HG03066 (cell line): ENCODE measurements around the gene EVA1A.

ENCODE experiments used
- ATAC-seq: cut with Tn5 transposase; IDR thresholded peaks from one replicate; pipeline ENCODE4 v1.9.1; 2021; ENCODE audit warnings: low read depth; ENCODE audit not compliant: unreplicated experiment

The EVA1A gene

DNA sequence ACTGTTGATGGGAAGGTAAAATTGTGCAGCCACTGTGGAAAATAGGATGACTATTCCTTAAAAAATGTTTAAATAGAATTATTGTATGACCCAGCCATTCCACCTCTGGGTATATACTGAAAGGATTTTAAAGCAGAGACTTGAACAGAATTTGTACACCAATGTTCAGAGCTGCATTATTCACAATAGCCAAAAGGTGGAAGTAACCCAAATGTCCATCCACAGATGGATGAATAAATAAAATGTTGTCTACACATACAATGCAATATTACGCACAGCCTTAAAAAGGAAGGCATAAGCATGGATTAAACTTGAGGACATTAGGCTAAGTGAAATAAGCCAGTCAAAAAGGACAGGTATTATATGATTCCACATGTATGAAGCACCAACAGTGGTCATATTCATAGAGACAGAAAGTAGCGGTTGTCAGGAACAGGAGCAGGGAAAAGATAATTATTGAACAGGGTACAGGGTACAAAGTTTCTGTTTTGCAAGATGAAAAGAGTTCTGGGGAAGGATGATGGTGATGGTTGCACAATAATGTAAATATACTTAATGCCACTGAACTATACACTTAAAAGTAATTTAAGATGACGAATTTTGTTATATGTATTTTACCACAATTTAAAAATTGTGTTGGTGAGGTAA, 39.4 kb downstream of the EVA1A start:
- ATAC-seq = no peak

DNA sequence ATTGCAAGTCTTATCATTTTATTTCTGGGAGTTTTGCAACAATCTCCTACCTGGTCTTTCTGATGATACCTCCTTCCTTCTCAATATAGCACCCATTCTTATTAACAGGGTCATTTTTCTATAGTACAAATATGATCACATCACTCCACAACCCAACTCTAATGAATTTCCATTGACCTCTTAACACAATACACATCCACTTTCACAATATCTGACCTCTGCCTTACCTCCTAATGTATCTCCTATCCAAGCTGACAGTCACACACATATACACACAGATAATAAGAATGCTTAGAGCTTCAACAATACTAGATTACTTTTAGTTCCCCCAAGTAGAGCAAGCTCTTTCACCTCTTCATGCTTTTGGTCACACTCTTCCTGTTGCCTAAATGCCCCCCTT, 40.9 kb downstream of the EVA1A start:
- ATAC-seq = no peak

DNA sequence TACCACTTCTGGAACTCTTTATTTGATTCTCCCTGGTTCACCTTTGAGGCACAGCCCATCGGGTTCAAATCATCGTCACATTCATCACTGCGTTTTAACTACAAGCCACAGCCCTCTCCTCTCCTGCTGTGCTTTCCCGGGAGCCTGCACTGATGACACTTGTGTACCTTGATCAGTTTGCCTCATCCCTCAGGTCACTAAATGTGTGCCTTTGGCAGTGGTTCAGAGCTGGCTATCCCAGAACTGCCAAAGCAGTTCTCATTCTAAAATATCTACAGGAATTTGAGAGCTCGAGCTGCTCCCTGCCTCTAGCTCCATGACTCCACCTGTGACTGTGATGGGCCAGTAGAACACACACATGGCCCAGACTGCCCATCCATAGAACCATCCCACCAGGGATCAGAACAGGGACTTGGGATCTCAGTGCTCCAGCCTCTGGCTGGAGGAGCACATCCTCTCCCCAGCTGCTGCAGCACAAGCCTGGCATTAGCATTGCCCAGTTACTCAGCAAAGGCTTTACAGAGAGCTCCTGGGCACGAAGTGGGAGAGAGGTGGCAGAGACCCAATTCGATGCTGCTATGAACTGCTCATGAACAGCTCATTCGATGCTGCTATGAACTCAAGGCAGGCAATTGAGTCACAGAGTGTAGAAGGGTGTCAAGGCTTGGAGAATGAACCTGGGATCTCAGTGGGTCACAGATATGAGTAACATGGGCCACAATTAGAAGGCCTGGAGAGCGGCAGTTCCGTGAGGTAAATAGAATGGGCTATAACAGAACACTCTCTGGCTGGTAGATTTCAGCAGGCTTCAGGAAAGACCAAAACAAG, 41.9 kb downstream of the EVA1A start:
- ATAC-seq = no peak

DNA sequence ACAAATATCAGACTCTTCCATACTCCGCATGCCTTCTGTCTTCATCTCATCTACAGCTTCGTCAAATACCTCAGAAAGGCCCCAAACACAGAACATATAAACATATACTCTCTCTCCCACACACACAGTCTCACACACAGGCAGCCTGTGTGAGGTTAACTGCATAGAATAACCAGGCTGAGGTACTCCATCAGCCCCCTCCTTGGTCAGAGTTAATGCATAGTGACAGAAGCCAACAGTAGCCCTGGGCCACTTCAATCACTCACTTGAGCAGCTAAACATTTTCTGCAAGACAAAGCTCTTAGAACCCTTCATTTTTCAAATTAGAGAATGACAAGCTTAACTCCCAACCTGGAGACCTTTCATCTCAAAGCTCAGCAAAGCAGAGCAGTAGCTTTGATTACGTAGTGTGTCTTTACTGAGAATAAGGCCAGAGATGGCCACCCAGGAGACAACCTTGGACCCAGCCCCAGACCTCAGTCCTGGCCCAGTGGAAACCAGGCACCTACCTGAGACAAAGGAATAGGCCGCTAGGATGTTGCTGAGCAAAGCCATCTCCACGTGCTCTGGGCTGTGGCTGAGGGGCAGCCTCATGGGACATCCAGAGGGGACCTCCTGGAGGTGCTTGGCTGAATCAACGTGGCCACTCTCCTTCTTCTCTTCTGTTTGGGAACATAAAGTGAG, 43.0 kb downstream of the EVA1A start:
- ATAC-seq = no peak

DNA sequence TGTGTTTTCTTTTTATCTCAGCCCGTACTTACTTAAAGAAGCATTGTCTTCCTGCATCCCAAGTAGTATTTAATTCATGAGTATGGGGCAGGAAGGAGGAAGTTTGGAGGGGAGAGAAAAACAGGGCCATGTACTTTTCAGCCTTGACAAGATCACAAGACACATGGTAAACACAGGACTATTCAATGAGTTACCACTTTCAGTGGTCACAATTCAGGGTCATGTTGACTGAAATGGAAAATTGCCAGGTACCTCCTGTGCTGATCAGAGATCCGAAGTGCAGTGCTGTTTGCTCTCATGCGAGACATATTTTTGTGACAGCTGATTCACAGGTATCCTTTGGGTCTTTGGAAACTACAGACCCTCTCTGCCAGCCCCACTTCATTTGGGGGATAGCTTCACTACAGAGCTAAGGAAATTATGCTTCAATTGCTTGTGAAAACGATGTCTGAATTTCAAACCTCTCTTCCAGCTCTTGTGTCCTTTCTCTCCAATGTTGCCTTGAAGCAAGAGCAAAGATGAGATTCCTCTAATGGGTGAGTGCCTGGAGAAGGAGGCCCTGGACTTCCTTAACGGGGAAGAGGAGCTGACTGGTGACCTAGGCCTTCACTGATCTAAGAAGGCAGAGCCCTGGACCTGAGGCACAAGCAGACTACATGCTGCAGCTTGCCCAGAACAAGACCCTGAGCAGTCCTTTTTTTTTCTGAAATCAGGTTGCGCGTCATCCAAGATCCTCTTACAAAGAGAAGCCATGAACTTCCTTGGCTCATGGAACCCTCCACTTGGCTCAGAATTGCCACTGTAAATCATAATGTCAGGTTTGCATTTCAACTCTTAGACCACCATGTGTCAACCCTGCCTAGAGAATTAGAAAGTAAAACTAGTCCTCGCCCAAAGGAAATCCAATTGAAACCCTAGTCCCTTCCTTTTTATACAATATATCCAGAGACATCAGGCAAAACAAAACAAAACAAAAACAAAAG, 44.1 kb downstream of the EVA1A start:
- no peak for ATAC-seq

DNA sequence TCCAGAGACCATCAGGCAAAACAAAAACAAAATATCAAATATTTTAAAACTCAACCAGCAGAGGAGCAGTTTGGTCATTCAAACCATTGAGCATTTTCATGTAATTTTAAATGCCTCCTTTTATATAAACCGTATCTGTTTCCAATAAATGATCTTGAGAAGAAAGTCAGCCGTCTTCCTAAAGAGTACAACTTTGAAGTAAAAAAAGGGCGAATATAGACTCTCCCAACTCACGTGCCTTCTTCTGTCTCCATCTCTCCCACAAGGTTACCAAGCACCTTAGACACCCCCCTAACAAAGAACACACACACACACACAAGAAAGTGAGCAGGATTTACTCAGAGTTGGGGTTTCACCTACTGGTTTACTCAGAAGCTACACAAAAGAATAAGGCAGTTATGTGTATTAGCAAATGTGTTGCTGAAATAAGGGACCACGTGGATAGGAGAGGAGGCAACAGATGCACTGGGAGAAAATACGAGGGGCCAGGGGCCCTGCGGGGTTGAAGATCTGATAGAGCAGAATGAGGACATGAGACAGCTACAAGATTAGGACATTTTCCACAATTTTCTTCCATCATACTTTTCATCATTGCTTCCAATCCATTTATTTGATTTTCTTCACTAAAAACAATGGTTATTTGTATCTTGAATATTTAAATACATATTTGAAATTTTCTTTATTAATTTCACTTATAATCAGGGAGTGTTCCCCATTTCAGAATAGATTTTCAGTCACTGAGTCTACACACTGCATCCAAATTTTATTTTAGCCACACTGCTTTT, 45.0 kb downstream of the EVA1A start:
- no peak for ATAC-seq

DNA sequence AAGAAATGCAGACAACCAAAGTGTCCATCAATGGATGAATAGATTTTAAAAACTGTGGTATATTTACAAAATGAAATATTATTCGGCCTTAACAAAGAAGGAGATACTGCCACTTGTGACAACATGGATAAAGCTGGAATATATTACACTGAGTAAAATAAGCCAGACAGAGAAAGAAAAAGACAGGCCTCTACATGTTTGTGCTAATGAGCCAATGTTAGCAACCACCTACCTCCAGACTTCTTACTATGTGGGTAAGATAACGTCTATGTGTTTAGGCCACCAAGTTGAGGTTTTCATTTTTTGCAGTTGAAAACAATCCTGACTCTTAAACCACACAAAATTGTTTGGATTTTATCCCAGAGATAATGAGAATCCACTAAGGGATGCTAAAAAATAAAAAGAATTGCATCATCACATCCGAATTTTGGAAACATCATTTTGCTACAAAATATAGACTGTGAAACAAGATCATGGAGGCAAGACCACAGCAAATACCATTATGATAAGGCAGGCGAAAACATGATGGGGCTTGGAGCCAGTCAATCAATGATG, 47.0 kb downstream of the EVA1A start:
- ATAC-seq = no peak

DNA sequence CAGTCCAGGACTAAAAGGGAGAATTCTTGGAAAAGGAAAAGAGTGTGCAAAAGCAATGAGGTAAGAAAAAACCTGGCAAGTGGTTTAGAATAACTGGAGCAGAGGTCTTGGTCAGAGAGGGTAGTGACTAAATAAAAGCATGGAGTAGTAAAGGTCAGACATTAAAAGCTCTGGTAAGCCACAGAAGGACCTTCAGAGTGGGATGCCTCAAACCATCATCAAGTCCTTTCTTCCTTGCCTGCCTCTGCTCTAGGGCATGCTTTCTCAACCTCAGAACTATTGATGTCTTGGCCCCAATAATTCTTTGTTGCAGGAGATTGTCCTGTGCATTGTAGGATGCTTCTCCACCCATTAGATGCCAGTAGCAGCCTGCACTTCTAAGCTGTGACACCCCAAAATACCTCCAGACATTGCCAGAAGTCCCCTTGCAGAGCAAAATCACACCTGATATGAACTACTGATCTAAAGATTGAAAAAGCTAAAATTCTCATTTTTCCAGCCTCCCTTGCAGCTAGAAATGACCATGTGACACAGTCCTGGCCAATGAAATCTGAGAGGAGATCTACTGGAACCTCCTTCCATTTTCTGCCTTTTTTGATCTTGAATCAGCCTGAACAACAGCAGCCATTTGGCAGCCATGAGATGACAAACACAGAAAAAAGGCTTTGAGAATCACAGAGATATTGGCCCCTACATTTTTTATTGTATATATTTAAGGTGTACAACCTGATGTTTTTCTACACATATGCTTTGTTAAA, 48.1 kb downstream of the EVA1A start:
- no peak for ATAC-seq

DNA sequence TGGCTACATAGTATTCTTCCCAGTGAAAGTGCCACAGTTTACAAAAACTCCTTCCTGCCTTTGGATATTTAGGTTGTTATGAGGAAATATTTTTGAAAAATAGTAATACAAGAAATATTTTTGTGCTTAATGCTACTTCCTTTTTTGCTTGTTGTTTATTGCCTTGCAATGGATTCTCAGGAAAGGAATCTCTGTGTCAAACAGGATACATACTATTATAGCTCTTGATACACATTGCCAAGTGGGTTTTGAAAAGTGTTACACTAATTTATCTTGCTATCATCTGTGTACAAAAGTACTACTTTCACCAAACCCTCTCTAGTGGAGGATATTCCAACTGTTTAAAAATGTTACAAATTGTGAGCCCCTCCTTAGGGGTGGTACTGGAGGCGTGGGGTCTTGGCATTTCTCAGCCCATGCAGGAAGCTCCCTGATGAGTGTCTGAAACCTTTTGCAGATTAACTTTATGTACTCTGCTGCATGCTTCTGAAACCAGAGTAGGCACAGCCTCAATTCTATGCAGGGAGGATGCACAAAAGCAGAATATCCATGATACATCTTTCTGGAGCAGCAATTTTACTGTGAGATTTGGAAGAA, 54.5 kb downstream of the EVA1A start:
- ATAC-seq = no peak

DNA sequence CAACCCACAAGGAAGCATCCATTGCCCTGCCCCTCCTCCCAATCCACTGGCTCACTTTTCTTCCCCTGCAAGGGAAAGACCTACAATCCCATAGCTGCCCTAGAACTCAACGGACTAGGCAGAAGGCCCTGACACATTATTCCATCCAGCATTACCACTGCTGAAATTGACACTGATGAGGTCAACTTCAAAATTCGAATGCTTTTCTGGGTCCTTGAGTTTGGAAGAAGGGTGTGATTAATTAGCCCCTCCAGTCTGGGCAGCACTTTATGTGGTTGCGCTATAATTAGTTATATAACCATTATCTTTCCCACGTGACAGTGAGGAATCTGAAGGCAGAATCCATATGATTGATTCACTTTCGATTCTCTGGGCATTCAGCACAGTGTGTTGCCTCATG, 55.7 kb downstream of the EVA1A start:
- ATAC-seq = no peak

DNA sequence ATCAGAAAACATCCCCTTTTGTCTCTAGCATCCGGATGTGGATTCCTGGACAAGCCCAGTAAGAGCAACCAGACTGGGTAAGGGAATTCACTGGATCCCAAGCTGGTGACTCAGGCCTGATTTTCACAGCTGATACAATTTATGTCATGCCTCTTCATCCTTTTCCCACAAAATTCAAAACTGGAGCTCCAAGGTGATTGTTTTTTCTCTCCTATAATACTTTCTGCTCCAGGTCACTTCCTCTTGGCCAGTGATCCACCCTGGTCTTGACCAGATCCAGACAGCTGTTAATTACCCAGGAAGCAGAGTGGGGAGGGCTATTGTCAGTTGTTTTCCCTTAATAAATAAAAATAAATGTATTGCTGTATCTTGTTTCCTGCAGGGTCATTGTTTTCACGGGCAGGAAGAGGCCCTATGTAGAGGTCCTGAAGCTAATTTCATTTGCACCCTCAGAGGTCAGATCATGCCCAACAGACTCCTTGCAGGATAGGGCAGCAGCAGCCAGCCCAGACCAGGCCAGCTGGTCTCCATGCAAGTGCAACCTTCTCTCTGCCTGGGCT, 57.6 kb downstream of the EVA1A start:
- ATAC-seq = no peak

DNA sequence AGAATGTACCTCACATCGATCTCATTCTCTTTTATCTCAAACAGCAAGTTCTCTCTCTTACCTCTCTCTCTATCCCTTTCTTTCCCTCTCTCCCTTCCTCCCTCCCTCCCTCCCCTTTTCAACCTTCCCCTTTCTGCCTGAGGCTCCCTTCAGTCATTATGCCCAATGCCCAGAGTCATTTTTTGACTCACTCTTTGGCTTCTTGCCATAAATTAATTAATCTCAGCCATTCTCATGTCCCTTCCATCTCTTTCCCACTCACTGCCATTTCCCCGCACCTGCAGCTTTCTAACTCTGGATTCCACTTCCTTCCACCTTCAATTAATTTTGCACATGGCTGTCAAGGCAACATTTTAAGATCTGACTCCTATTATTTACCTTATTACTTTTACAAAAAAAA, 60.1 kb downstream of the EVA1A start:
- no peak for ATAC-seq

DNA sequence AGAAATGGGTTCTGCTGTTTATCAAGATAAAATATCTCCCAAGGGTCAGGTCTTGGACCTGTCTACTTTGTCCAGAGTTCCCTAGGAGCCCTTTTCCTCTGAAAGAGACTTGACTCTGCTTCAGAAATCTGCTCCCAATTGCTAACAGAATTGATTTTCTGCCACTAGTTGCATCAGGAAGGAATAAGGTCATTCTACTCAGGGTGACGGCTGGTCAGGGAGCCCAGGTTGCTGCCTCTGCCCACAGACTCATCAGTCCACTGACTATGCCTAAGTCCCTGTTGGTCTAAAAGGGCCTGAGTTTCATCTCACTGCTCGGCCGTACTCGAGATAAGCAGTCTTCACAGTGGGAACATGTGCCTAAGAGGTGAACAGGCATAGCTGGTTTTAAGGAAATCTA, 61.2 kb downstream of the EVA1A start:
- no peak for ATAC-seq

DNA sequence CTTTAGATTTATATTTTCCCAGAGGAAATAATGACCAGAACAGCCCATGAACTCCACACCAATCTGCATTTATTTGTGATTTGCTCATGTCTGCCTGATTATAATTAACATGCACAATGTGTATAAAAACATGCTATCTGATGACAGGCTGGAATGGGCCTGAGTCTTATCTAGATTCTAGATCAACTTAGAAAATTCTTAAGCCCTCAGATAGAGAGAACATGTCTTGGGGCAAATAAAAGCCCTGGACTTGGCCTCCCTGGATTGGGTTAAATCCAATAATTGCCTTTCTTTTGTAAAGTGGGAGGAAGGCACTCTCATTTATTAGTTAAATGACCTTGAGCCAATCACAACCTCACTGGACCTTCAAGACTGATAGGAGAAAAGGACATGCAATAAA, 61.8 kb downstream of the EVA1A start:
- ATAC-seq = no peak

DNA sequence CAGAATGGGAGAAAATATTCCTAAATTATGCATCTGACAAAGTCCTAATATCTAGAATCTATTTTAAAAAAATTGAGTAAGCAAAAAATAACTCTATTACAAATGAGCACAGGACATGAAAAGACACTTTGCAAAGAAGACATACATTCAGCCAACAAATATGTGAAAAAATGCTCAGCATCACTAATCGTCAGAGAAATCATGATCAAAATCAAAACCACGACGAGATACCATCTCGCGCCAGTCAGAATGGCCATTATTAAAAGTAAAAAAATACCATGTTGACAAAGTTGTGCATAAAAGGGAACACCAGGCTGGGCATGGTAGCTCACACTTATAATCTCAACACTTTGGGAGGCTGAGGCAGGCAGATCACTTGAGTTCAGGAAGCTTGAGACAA, 63.5 kb downstream of the EVA1A start:
- no peak for ATAC-seq

DNA sequence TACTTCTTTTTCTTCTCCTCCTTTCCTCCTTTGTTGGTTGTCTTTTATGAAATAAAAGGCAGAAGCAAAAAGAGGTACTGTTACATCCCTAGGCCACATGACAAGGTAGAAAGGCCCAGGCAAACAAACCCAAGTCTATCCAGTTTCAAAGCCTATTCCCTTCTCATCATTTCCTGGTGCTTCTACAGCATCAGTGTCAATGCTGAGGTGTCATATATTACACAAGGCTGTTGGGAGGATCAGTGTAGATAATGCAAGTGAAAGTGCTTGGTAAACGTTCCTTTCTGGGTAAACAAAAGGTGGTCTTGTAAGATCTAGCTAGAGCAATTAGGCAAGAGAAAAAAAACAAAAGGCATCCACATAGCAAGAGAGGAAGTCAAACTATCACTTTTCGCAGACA, 64.9 kb downstream of the EVA1A start:
- ATAC-seq = no peak

DNA sequence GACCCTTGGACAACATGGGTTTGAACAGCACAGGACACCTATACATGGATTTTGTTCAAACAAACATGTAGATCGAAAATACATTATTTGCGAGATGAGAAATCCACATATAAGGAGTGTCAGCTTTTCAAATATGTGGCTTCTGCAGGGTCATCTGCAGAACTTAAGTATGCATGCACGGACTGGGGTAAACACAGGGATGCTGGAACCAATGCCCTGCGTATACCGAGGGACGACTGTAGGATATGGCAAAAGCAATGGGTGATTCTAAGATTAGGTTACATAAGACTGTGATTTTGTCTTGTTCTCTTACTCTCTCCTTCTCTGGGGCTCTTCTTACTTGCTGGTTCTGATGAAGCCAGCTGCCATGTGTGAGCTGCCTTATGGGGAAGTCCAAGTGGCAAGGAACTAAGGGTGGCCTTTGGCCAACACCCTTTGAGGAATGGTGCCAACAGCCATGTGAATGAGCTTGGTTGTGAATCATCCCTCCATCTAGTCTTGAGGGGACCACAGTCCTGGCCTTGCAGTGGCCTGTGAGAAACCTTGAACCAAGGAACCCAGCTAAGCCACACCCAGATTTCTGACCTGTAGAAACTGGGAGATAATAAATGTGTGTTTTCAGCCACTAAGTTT, 66.5 kb downstream of the EVA1A start:
- ATAC-seq = no peak

DNA sequence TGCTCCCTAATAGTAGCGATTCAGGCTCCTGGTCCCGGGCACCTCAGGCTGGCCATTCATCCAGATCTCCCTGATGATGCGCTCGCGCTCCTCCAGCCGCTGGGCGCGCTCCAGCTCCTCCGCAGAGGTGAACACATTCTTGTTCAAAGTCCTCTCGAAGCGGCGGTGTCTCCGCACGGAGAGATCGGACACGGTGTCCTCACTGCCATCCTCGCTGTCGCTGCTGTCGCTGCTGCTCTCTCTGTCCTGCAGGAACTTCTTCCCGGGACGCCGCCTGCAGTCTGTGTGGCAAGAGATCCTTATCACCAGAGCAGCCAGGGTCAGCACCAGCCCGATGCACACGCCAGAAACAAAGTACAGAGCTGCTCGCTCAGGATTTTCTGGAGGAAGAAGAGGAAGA, 67.5 kb downstream of the EVA1A start:
- no peak for ATAC-seq
